Stimulated activated CD4-positive, alpha-beta T cell treated with anti-CD3 and anti-CD28 coated beads, TNF-alpha, amount 100 ng/mL, for 48 hours (primary cell): ENCODE measurements around the gene CD244.

Experiments used
- DNase-seq, 3 donors: peaks; one replicate each; pipeline ENCODE4 v3.0.0-alpha.2; 2020; ENCODE audit warnings: low read depth in 3 of 3

The CD244 gene

GRCh38 chr1:160846281-160846680 lies 16.4 kb downstream of the CD244 start:
- no peak for DNase-seq

DNA sequence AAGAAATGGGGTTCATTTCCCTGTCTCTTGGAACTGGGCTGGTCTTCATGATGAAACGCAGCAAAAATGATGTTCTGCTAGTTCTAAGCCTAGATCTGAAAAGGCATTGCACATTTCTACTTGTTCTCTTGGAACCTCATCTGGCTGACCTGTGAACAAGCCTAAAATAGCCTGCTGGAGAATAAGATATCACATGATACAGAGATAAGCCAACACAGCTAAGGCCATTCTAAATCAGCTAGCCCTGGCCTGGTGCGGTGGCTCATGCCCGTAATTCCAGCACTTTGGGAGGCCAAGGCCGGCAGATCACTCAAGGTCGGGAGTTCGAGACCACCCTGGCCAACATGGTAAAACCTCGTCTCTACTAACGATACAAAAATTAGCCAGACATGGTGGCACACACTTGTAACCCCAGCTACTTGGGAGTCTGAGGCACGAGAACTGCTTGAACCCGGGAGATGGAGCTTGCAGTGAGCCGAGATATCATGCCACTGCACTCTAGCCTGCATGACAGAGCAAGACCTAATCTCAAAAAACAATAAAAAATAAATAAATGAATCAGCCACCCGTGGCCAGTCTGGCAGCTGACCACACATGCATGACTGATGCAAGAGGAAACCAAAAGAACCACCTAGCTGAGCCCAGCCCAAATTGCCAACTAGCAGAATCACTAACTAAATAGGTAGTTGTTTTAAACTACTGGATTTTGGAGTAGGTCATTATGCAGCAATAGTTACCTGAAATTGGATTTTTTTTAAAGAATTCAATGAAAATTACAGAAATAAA lies 18.0 kb downstream of the CD244 start:
- DNase-seq: no peak

DNA sequence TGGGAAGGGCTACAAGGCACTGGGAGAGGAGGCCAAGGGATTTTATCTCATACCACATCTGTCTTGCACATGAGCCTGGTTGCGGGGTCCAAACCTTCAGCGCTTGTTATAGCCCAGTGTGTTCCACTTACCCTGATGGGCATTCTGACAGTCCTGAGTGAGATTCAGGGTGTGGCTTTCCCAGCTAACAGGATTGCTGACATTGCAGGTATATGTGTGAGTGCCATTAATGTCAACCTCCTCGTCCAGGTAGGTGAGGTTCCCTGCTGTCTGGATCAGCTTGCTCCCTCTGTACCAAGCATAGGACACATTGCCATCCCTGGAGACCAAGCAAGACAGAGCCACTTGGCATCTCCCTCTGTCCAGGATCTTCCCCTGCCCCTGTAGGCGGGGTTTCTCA lies 21.6 kb downstream of the CD244 start:
- no peak for DNase-seq

DNA sequence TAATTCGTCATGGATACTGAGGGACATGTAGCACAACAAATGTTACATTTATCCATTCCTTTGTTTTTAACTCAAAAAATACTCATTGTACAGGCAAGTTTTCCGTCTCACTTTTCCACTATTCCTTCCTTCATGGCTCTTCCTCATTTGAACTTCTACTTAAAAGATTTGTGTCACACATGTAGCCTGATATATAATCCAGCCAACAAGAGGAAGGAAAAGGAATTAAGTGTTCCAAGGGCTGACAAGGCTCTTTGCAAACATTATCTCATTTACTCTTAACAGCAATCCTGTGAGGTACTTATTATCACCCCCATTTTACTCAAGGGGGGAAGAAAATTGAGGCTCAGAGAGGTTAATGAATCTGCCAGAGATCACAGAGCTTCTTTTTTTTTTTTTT lies 22.9 kb downstream of the CD244 start:
- DNase-seq: no peak

GRCh38 chr1:160838888-160839287 lies 23.8 kb downstream of the CD244 start:
- no peak for DNase-seq

DNA sequence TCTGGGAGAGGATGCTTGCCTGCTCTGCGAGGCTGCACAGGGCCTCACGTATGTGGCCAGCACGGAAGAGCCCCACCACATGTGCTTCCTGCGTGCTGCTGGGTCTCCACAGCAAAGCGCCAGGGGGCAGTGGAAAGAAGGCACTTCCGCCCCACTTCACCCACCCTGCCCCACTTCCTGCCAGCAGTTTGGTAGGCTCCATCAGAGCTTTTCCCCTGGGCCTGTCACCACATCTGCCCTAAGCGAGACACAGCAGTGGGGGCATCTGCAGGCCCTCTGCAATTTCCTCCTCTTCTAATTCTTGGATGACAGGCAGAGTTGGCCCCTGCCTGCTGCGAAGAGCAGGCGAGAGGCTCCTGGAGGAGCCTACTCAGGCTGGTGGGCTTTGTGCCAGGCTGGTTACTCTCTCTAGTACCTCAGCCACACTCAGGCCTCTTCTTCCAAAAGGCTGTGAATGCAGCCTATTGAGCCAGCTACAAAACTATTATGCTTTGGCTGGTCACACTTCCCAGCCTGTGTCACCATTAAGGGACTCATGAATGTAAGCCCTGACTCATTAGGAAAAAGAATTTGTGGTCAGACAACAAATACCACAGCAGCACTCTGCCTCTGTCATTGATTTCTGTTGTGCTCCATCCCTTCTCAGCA lies 25.0 kb downstream of the CD244 start:
- DNase-seq: peak; percentile 36 to 69 (median 63)

GRCh38 chr1:160836981-160837557 lies 25.6 kb downstream of the CD244 start:
- no peak for DNase-seq

GRCh38 chr1:160836561-160836960 lies 26.1 kb downstream of the CD244 start:
- DNase-seq: no peak

DNA sequence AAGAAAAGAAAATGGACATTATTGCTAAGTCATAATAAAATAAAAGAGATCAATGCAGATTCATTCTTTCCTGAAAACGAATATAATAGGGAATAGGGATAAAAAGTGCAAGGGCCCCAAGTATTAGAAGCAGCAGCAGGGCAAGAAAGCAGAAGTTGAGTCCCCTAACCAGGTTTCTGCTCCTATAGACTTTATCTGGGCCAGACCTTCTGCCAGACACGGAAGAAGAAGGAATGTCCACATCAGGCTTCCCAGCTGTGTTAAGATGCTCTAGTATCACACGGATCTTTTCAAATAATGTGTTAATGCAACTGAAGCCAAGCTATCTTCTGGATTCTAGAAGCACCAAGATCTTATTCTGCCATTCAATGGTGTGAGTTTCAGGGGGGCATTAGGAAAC lies 26.9 kb downstream of the CD244 start:
- no peak for DNase-seq

DNA sequence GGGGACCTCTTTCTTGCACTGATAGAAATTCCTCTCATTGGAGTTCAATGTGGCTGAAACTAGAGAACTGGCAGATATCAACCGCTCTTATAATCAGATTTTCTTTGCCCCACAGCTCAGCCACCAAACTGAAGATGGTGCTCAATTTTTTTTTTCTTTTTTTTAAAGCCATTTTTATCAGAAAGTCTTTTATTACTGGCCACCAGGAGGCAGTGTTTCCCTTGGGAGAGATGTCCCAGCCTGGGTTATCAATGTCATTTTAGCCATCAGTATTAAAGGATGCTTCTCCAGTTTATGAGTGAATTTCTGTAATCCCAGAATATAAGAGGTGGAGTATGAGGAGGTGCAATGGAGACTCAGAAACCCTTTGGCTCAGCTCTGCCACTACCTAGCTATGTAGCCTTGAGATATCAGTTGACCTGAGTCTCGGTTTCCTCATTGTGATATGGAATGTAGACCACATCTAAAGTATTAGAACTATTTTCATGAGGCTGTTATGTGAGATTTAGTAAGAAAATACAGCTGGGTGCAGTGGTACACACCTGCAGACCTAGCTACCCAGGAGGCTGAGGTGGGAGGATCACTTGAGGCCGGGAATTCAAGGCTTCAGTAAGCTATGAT lies 27.6 kb downstream of the CD244 start:
- DNase-seq: peak in 2 of 3 donors; percentile 18 to 72

DNA sequence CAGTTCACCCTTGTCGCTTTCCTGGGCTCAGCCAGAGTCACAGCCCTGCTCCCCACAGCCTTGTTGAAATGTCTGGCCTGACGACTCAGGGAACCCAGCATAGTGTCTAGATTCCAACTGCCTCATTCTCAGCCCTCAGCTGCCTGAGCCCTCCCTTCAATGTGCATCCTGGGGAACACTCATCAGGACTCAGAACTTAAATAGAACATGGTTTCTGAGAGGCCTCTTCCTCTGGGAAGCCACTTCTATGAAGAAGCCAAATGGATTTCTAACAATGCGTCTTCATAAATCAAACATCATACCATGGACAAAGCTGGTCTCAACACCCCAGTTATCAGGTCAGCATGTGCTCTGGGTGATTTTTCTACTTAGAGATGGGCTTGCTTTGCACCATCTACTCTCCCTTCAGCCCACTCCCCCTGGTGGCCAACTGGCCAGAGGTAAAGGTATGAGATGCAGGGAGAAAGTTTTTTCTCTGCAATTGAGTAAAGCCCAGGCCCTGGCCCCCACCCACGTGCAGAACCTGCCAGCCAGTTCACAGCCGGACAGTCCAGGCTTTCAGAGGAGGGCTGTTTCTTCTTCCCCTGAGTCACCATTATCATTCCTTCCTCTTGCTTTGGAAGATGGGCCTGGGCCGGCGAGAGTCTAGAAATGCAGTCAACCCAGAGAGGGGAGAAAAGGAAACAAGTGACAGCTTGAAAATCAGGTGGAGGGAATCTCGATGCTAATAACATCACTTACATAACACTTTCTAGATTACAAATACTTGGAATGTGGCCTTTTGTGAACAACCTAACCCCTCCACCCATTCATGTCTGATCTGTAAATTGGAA lies 32.1 kb downstream of the CD244 start:
- DNase-seq: peak; percentile 51 to 80 (median 58)

- DNase-seq: no peak
Observed at GRCh38 chr1:160829766-160830165, 32.9 kb downstream of the CD244 start.

DNA sequence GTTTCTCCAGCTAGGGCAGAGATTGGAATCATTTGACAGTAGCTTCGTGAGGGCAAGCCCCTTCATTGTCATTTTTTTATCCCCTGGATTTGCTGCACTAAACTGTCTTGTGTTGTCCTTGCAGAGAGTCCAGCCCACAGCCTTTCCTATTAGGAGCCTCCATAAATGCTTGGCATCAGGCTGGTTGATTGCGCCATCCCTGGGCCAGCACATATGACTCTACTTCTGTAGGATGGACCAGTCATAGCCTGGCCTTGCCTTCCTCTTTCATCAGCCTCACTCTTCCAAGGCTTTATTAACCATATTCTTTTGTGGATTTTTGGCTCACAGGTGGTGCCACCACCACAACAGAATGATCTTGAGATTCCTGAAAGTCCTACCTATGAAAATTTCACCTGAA lies 35.3 kb downstream of the CD244 start:
- DNase-seq: no peak

GRCh38 chr1:160826546-160826945 lies 36.1 kb downstream of the CD244 start:
- no peak for DNase-seq

GRCh38 chr1:160823296-160823695 lies 39.4 kb downstream of the CD244 start:
- DNase-seq: no peak

GRCh38 chr1:160821627-160822026 lies 41.1 kb downstream of the CD244 start:
- no peak for DNase-seq

- no peak for DNase-seq
Observed at GRCh38 chr1:160819186-160819585, 43.5 kb downstream of the CD244 start.

GRCh38 chr1:160818207-160818937 lies 44.3 kb downstream of the CD244 start:
- DNase-seq: no peak

GRCh38 chr1:160814856-160815255 lies 47.8 kb downstream of the CD244 start:
- DNase-seq: no peak

- no peak for DNase-seq
Observed at GRCh38 chr1:160814316-160814715, 48.4 kb downstream of the CD244 start.

DNA sequence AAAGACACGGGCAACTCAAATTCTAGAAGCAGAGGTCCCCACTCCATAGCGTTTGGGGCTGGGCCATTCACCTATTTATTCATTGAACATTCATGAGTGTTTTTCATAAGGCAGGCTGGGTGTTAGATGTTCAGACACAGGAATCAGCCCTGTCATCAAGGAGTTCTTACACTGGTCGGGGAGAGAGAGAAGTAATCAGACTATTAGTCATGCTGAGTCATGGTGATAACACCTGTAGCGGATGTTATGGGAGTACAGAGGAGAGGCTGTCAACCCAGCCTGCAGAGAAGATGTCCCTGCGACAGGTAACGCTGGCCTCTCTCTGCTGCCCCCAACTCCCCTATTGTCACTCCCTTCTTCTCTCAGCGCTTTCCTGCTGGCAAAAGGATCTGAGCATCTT lies 49.5 kb downstream of the CD244 start:
- no peak for DNase-seq
